GM23338 (cell line): Measurements from ENCODE around the gene UCK1. TPM values are rescaled to one million over a fixed set of nuclear protein-coding genes. Genes with fewer than 3 reads are reported as not detected.

Source experiments
- ATAC-seq: fragments of 200-7000 bp; cut with Tn5 transposase; 3 replicates; pipeline ENCODE4 v1.9.1; 2020
- DNase-seq: peaks from one replicate; pipeline ENCODE4 v3.0.0-alpha.2; 2015; ENCODE audit warnings: low spot score
- H2AFZ ChIP-seq: fragments of 200-600 bp; sonication (generic); 2 replicates; pipeline ENCODE4 v1.8.0; 2016; ENCODE audit warnings: antibody characterized with exemption, mild to moderate bottlenecking, moderate library complexity
- H3F3A ChIP-seq: fragments of 200-600 bp; sonication (generic); replicated peaks from 2 replicates; pipeline ENCODE4 v1.8.0; 2017; ENCODE audit warnings: antibody characterized with exemption, mixed run types, low read depth
- H3K27ac ChIP-seq: fragments of 200-600 bp; sonication (generic); 2 replicates; pipeline ENCODE4 v1.6.1; 2016; ENCODE audit warnings: low read depth
- H3K27me3 ChIP-seq: fragments of 200-600 bp; sonication (generic); 2 replicates; pipeline ENCODE4 v1.8.0; 2016; ENCODE audit warnings: mild to moderate bottlenecking, mixed run types, moderate library complexity; ENCODE audit not compliant: insufficient read depth
- H3K36me3 ChIP-seq: fragments of 200-600 bp; sonication (generic); 2 replicates; pipeline ENCODE4 v1.8.0; 2016; ENCODE audit warnings: mild to moderate bottlenecking; ENCODE audit not compliant: insufficient read depth
- H3K4me1 ChIP-seq: fragments of 200-600 bp; sonication (generic); 2 replicates; pipeline ENCODE4 v1.8.0; 2016; ENCODE audit warnings: mild to moderate bottlenecking, moderate library complexity; ENCODE audit not compliant: insufficient read depth
- H3K4me2 ChIP-seq: fragments of 200-600 bp; sonication (generic); 2 replicates; pipeline ENCODE4 v1.7.1; 2017; ENCODE audit warnings: mixed run types
- H3K4me3 ChIP-seq: fragments of 200-600 bp; sonication (generic); 2 replicates; pipeline ENCODE4 v1.6.1; 2016; ENCODE audit warnings: mixed run types
- H3K79me2 ChIP-seq: fragments of 200-600 bp; sonication (generic); replicated peaks from 2 replicates; pipeline ENCODE4 v1.8.0; 2017; ENCODE audit warnings: mild to moderate bottlenecking; ENCODE audit not compliant: insufficient read depth
- H3K9me2 ChIP-seq: fragments of 200-600 bp; sonication (generic); 2 replicates; pipeline ENCODE4 v1.8.0; 2017; ENCODE audit not compliant: insufficient read depth
- H4K20me1 ChIP-seq: fragments of 200-600 bp; sonication (generic); replicated peaks from 2 replicates; pipeline ENCODE4 v1.8.0; 2017; ENCODE audit warnings: mild to moderate bottlenecking; ENCODE audit not compliant: insufficient read depth
- H3K27ac Mint-ChIP-seq: 2 replicates; pipeline ENCODE4 v1.8.0; 2020; ENCODE audit warnings: inconsistent platforms, mild to moderate bottlenecking, moderate library complexity, mixed read lengths
- H3K27me3 Mint-ChIP-seq: 3 replicates; pipeline ENCODE4 v1.8.0; 2022; ENCODE audit warnings: low read depth, mild to moderate bottlenecking, moderate library complexity, mixed read lengths, inconsistent platforms; ENCODE audit not compliant: insufficient read depth, poor library complexity
- H3K36me3 Mint-ChIP-seq: 3 replicates; pipeline ENCODE4 v1.8.0; 2021; ENCODE audit warnings: low read depth, mild to moderate bottlenecking, inconsistent platforms, moderate library complexity, mixed read lengths
- H3K4me1 Mint-ChIP-seq: 3 replicates; pipeline ENCODE4 v1.8.0; 2020; ENCODE audit warnings: mild to moderate bottlenecking, inconsistent platforms, mixed read lengths
- H3K4me3 Mint-ChIP-seq: 3 replicates; pipeline ENCODE4 v1.8.0; 2021; ENCODE audit warnings: moderate library complexity, mild to moderate bottlenecking, inconsistent platforms, mixed read lengths
- H3K9me3 Mint-ChIP-seq: 3 replicates; pipeline ENCODE4 v1.8.0; 2020; ENCODE audit warnings: moderate library complexity, mild to moderate bottlenecking, inconsistent platforms, mixed read lengths
- CREB1 ChIP-seq: fragments of 250-450 bp; sonication (Bioruptor Pico); IDR thresholded peaks from 2 replicates; pipeline ENCODE4 v1.5.0; 2020; ENCODE audit warnings: low read depth, mild to moderate bottlenecking, moderate library complexity
- EZH2 ChIP-seq: fragments of 200-600 bp; sonication (generic); IDR thresholded peaks from one replicate; pipeline ENCODE4 v1.8.0; 2017; ENCODE audit warnings: antibody characterized with exemption, mild to moderate bottlenecking, low read depth; ENCODE audit not compliant: unreplicated experiment
- EZH2phosphoT487 ChIP-seq: fragments of 200-600 bp; sonication (generic); IDR thresholded peaks from one replicate; pipeline ENCODE4 v1.8.1; 2018; ENCODE audit warnings: antibody characterized with exemption; ENCODE audit not compliant: unreplicated experiment
- JUNB ChIP-seq: IDR thresholded peaks from one replicate; pipeline ENCODE4 v1.6.1; 2016; ENCODE audit warnings: antibody characterized with exemption; ENCODE audit not compliant: unreplicated experiment
- NANOG ChIP-seq: IDR thresholded peaks from 2 replicates; pipeline ENCODE4 v1.6.1; 2016; ENCODE audit warnings: antibody characterized with exemption, borderline replicate concordance
- POLR2AphosphoS5 ChIP-seq: IDR thresholded peaks from 2 replicates; pipeline ENCODE4 v1.6.1; 2016; ENCODE audit warnings: antibody characterized with exemption, low read depth
- STAT1 ChIP-seq: IDR thresholded peaks from one replicate; pipeline ENCODE4 v1.6.1; 2016; ENCODE audit warnings: antibody characterized with exemption; ENCODE audit not compliant: unreplicated experiment
- ZNF114 ChIP-seq: fragments of 250-450 bp; sonication (Bioruptor Pico); IDR thresholded peaks from 2 replicates; pipeline ENCODE4 v1.5.0; 2020; ENCODE audit warnings: mild to moderate bottlenecking, moderate library complexity
- ZNF331 ChIP-seq: fragments of 250-450 bp; sonication (Bioruptor Pico); IDR thresholded peaks from 2 replicates; pipeline ENCODE4 v1.5.0; 2020; ENCODE audit warnings: low read depth, mild to moderate bottlenecking, moderate library complexity
- polyA plus RNA-seq: library from polyadenylated mRNA; unstranded; fragments of >200 nt; fragmentation: Nextera tagmentation; extraction: Ambion mirVana; gene quantifications from 2 replicates; pipeline ENCODE4 v1.2.1, GENCODE V29; 2016
- total RNA-seq: library from RNA; depleted of rRNA; stranded (reverse); fragments of >200 nt; shearing (Covaris generic); gene quantifications from 2 replicates; pipeline ENCODE4 v1.2.3, GENCODE V29; 2014
- TF ChIP-seq, protein P1 (sequence below), 2 experiments: fragments of 200-600 bp in 1 of 2; sonication (generic) in 1 of 2; conservative IDR thresholded peaks; 2 replicates each; pipeline versions ENCODE4 v1.5.1 to v1.6.1; 2016 to 2017; ENCODE audit warnings: antibody characterized with exemption in 2 of 2, low read depth in 2 of 2, mild to moderate bottlenecking in 2 of 2, moderate library complexity in 1 of 2
- TF ChIP-seq, protein P2 (sequence below): IDR thresholded peaks from one replicate; pipeline ENCODE4 v1.6.1; 2018; ENCODE audit warnings: antibody characterized with exemption; ENCODE audit not compliant: unreplicated experiment
- TF ChIP-seq, protein P3 (sequence below): fragments of 250-450 bp; sonication (Bioruptor Pico); IDR thresholded peaks from 2 replicates; pipeline ENCODE4 v1.5.0; 2020; ENCODE audit warnings: mild to moderate bottlenecking, moderate library complexity
- TF ChIP-seq, protein P4 (sequence below): IDR thresholded peaks from 2 replicates; pipeline ENCODE4 v1.6.1; 2016; ENCODE audit warnings: antibody characterized with exemption

The UCK1 gene
- total and polyA plus RNA-seq, 2 experiments from 2014 or later, result 23.4 to 35.9 TPM

DNA sequence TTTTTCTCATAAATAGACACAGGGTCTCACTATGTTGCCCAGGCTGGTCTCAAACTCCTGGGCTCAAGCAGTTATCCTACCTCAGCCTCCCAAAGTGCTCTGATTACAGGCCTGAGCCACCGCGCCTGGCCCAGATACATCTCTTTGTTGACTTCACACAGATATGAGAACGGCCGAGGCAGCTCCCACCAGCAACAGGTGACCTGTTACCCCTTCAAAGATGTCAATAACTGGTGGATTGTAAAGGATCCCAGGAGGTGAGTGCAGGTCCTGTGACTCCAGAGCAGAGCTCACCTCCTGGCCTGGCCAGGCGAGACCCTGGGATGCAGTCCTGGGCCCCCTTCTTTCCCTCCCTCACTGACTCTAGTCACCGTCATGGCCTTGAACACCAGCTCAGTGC, 19.2 kb downstream of the UCK1 start:
- Mint-ChIP-seq H3K27ac (no peak overlapping the region), H3K4me3 (no peak overlapping the region), H3K36me3 (peaks cover 40% of the 10 kb centered on the region), H3K9me3 (no peaks in the 10 kb centered on the region), H3K27me3 (peaks cover 6% of the 10 kb centered on the region), H3K4me1 (no peaks in the 10 kb centered on the region)
- H2AFZ ChIP-seq, result no peak overlapping the region
- H3K4me1 ChIP-seq, result no peaks in the 10 kb centered on the region
- H3K36me3 ChIP-seq, result peaks cover 14% of the 10 kb centered on the region
- DNase-seq, result no peak
- no peak for TF ChIP-seq NANOG
- TF ChIP-seq EZH2phosphoT487, result no peak
- TF ChIP-seq EZH2, result no peak
- TF ChIP-seq, protein P1, sequence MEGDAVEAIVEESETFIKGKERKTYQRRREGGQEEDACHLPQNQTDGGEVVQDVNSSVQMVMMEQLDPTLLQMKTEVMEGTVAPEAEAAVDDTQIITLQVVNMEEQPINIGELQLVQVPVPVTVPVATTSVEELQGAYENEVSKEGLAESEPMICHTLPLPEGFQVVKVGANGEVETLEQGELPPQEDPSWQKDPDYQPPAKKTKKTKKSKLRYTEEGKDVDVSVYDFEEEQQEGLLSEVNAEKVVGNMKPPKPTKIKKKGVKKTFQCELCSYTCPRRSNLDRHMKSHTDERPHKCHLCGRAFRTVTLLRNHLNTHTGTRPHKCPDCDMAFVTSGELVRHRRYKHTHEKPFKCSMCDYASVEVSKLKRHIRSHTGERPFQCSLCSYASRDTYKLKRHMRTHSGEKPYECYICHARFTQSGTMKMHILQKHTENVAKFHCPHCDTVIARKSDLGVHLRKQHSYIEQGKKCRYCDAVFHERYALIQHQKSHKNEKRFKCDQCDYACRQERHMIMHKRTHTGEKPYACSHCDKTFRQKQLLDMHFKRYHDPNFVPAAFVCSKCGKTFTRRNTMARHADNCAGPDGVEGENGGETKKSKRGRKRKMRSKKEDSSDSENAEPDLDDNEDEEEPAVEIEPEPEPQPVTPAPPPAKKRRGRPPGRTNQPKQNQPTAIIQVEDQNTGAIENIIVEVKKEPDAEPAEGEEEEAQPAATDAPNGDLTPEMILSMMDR (conservative IDR thresholded peaks at IDR 0.05; ENCODE audit: low read depth in 2 of 2), result no peak
- TF ChIP-seq, protein P2, sequence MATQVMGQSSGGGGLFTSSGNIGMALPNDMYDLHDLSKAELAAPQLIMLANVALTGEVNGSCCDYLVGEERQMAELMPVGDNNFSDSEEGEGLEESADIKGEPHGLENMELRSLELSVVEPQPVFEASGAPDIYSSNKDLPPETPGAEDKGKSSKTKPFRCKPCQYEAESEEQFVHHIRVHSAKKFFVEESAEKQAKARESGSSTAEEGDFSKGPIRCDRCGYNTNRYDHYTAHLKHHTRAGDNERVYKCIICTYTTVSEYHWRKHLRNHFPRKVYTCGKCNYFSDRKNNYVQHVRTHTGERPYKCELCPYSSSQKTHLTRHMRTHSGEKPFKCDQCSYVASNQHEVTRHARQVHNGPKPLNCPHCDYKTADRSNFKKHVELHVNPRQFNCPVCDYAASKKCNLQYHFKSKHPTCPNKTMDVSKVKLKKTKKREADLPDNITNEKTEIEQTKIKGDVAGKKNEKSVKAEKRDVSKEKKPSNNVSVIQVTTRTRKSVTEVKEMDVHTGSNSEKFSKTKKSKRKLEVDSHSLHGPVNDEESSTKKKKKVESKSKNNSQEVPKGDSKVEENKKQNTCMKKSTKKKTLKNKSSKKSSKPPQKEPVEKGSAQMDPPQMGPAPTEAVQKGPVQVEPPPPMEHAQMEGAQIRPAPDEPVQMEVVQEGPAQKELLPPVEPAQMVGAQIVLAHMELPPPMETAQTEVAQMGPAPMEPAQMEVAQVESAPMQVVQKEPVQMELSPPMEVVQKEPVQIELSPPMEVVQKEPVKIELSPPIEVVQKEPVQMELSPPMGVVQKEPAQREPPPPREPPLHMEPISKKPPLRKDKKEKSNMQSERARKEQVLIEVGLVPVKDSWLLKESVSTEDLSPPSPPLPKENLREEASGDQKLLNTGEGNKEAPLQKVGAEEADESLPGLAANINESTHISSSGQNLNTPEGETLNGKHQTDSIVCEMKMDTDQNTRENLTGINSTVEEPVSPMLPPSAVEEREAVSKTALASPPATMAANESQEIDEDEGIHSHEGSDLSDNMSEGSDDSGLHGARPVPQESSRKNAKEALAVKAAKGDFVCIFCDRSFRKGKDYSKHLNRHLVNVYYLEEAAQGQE, result no peak
- TF ChIP-seq JUNB, result no peak
- TF ChIP-seq STAT1, result no peak
- TF ChIP-seq, protein P3, sequence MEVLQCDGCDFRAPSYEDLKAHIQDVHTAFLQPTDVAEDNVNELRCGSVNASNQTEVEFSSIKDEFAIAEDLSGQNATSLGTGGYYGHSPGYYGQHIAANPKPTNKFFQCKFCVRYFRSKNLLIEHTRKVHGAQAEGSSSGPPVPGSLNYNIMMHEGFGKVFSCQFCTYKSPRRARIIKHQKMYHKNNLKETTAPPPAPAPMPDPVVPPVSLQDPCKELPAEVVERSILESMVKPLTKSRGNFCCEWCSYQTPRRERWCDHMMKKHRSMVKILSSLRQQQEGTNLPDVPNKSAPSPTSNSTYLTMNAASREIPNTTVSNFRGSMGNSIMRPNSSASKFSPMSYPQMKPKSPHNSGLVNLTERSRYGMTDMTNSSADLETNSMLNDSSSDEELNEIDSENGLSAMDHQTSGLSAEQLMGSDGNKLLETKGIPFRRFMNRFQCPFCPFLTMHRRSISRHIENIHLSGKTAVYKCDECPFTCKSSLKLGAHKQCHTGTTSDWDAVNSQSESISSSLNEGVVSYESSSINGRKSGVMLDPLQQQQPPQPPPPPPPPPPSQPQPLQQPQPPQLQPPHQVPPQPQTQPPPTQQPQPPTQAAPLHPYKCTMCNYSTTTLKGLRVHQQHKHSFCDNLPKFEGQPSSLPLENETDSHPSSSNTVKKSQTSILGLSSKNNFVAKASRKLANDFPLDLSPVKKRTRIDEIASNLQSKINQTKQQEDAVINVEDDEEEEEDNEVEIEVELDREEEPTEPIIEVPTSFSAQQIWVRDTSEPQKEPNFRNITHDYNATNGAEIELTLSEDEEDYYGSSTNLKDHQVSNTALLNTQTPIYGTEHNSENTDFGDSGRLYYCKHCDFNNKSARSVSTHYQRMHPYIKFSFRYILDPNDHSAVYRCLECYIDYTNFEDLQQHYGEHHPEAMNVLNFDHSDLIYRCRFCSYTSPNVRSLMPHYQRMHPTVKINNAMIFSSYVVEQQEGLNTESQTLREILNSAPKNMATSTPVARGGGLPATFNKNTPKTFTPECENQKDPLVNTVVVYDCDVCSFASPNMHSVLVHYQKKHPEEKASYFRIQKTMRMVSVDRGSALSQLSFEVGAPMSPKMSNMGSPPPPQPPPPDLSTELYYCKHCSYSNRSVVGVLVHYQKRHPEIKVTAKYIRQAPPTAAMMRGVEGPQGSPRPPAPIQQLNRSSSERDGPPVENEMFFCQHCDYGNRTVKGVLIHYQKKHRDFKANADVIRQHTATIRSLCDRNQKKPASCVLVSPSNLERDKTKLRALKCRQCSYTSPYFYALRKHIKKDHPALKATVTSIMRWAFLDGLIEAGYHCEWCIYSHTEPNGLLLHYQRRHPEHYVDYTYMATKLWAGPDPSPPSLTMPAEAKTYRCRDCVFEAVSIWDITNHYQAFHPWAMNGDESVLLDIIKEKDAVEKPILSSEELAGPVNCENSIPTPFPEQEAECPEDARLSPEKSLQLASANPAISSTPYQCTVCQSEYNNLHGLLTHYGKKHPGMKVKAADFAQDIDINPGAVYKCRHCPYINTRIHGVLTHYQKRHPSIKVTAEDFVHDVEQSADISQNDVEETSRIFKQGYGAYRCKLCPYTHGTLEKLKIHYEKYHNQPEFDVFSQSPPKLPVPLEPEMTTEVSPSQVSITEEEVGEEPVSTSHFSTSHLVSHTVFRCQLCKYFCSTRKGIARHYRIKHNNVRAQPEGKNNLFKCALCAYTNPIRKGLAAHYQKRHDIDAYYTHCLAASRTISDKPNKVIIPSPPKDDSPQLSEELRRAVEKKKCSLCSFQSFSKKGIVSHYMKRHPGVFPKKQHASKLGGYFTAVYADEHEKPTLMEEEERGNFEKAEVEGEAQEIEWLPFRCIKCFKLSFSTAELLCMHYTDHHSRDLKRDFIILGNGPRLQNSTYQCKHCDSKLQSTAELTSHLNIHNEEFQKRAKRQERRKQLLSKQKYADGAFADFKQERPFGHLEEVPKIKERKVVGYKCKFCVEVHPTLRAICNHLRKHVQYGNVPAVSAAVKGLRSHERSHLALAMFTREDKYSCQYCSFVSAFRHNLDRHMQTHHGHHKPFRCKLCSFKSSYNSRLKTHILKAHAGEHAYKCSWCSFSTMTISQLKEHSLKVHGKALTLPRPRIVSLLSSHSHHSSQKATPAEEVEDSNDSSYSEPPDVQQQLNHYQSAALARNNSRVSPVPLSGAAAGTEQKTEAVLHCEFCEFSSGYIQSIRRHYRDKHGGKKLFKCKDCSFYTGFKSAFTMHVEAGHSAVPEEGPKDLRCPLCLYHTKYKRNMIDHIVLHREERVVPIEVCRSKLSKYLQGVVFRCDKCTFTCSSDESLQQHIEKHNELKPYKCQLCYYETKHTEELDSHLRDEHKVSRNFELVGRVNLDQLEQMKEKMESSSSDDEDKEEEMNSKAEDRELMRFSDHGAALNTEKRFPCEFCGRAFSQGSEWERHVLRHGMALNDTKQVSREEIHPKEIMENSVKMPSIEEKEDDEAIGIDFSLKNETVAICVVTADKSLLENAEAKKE, result no peak
- no peak for TF ChIP-seq ZNF114 (CRISPR knock-in tag)
- no peak for TF ChIP-seq ZNF331 (CRISPR knock-in tag)
- TF ChIP-seq CREB1, result no peak
- no peak for TF ChIP-seq POLR2AphosphoS5
- TF ChIP-seq, protein P4, sequence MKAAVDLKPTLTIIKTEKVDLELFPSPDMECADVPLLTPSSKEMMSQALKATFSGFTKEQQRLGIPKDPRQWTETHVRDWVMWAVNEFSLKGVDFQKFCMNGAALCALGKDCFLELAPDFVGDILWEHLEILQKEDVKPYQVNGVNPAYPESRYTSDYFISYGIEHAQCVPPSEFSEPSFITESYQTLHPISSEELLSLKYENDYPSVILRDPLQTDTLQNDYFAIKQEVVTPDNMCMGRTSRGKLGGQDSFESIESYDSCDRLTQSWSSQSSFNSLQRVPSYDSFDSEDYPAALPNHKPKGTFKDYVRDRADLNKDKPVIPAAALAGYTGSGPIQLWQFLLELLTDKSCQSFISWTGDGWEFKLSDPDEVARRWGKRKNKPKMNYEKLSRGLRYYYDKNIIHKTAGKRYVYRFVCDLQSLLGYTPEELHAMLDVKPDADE, result no peak
- H3K27me3 ChIP-seq, result no peaks in the 10 kb centered on the region
- no peaks in the 10 kb centered on the region for H3K79me2 ChIP-seq
- no peaks in the 10 kb centered on the region for H3K9me2 ChIP-seq
- ATAC-seq, result no peak
- no peak overlapping the region for H3K4me2 ChIP-seq
- H4K20me1 ChIP-seq, result no peaks in the 10 kb centered on the region
- peaks cover 7% of the 10 kb centered on the region for H3F3A ChIP-seq
- H3K4me3 ChIP-seq, result no peak overlapping the region
- no peak overlapping the region for H3K27ac ChIP-seq
